Stimulated activated CD8-positive, alpha-beta memory T cell treated with anti-CD3 and anti-CD28 coated beads, Interleukin-7, amount 100 ng/mL, for 1 hour (primary cell): ENCODE results near the gene CCT5.

ENCODE experiments used
- DNase-seq, 2 donors: peaks; one replicate each; pipeline ENCODE4 v3.0.0-alpha.2; 2020; ENCODE audit warnings: low read depth in 2 of 2

The CCT5 gene

DNA sequence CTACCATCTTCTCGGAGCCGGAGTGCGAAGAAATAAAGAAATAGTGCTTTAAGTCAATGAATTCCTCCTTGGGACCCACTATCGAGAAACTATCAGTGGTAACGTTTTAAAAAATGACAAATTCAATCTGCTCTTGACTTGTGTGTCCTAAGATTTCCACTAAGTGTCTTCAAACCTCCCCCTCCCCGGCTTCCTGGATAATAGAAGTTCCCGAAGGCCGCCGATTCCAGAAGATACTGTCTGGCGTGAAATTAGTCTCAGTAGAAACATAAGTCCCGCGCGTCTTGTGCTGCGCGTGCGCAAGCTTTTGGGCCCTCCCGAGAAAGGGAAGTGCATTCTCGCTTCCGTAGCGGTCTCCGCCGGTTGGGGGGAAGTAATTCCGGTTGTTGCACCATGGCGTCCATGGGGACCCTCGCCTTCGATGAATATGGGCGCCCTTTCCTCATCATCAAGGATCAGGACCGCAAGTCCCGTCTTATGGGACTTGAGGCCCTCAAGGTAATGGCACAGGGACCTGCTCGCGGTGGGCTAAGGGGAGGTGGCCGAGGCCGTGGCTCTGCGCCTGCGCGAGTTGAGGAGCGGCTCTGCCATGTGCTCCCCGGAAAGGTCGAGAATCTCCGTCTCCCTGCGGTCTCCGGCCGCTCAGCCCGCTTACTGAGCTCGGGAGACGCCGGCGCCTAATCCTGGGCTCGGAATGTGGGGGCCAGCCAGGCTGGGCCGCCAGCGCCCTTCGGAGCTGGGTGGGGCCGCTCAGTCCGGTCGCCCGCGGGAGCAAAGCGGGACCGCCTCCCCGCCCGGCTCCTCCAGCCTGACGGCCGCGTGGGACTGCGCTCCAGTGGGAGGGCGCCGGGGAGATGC, at the start of gene CCT5:
CCT5 (plus strand) TSS at position 333 of the 858 bp plus-strand sequence; CDS start at position 394, 61 bp downstream.
- peak; percentile 75 to 78 for DNase-seq

DNA sequence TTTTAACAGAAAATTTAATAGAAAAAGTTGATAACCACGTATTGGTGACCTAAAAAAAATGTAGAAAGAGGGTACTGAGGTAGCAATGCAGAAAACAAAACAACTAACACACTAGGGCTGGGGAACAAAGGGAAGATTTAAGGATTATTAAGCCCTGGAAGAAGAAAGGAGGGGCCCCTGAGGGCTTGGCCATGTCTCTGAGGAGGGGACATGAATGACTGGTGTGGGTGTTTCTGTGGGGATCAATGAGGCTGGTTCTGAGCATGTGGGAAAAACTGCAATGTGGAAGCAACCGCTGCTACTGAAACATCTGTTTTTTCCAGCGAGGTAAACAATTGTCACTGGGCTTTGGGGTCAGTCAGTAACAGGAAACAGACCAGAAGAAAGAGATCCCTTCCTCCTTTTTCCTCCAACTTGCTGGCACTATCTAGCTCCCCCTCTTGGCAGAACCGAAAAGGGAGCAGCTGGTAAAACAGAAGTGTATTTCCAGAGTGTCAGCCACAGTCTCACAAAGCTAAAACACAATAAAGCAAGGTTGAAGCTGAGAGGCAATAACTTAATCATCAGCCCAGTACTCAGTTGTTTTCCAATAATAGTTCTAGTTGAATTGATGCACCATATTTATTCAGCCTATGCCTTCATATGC, 48.7 kb upstream of the CCT5 start:
- DNase-seq: no peak

DNA sequence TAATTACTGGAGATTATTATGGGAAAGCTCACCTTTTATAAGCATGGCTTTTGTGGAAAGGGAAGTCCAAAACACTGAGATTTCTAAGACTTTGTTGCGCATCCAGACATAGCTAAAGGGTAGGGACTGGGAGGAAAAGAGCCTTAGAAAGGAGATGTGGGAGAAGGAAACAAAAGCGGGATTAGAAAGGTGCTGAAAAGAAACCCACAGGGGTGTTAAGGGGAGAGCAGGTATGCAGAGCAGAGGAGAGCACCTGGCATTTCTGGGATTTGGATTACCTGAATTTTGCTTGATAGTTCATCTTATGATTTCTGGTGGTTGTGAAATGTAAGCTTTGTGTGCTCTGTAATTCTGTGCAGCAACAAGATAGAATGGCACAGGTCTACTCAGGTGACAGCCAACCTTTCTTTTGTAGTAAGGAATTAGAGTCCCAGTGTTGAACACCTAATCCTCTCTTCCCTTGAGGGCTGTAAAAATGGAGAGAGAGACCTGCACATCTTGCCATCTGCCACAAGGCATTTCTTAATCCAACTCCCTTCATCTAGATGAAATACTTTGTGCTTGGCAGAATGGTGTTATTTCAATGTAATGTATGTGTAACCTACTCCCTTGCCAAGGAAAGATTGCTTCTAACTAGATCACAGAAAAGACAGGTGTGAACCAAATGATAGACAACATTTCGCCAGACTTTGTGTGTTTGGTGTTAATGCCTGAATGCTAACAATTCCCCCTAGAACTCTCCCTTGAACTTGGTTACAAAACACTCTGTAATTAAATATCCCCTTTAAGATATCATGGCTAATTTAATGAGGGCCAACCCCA, 47.8 kb upstream of the CCT5 start:
- no peak for DNase-seq

DNA sequence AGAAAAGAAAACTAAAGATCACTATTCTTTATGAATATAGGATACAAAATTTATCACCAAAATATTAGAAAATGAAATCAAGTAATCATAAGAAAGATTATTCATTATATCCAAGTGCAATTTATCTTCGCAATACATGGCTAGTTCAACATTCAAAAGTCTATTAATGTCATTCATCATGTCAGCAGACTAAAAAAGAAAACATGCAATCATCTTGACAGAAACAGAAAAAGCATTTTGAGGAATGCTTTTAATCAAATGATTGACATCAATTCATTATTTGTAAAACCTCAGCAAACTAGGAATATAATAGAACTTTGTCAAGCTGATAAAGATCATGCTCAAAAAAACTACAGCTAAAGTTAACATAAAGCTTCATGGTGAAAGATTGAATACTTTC, 41.1 kb upstream of the CCT5 start:
- no peak for DNase-seq

DNA sequence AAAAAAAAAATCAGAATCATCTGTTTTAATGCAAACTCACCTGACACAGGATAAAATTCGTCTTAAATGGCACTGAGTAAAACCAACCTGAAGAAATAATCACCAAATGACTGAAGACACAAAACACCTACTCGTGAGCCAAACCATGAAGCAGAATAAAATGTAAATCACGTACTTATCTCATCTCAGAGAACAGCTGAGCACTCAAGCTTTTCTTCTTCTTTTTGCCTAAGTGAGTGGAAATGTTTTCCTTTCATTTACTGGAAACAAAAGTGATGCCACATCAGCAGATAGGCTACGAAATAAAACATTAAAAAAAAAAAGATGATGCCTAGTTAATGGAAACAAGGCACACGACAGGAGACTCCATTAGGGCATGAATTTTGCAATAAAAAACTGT, 36.8 kb upstream of the CCT5 start:
- no peak for DNase-seq

DNA sequence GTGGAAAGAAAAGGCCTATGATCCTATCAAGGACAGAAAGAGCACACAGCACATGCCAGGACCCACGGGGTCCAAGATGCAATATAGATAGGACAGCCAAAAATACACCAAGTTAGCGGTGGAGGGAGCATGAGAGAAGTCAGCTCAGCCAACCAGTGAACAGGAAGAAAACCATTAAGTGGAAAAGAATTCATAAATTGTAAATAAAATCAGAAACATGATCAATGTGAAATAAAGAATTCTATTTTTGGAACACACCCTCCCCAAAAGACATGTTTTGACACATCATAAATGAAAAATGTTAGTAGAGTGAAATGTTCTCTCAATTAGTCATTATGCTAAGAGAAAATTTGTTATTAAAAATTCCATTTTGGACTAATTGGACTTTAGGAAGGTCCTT, 36.0 kb upstream of the CCT5 start:
- DNase-seq: no peak

DNA sequence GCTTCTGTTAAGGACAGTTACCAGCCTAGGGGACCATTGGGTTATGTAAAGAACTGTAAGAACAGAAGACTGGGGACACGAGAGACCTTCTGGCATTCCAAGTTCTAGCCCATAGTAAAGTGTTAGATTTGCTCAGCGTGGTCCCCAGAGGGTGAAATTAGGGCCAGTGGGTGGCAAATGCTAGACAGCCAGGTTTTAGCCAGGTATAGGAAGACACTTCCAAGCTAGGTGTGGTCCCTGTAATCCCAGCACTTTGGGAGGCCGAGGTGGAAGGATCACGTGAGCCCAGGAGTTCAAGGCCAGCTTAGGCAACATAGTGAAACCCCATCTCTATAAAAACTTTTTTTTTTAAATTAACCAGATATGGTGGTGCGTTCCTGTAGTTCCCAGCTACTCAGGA, 34.7 kb upstream of the CCT5 start:
- DNase-seq: no peak

DNA sequence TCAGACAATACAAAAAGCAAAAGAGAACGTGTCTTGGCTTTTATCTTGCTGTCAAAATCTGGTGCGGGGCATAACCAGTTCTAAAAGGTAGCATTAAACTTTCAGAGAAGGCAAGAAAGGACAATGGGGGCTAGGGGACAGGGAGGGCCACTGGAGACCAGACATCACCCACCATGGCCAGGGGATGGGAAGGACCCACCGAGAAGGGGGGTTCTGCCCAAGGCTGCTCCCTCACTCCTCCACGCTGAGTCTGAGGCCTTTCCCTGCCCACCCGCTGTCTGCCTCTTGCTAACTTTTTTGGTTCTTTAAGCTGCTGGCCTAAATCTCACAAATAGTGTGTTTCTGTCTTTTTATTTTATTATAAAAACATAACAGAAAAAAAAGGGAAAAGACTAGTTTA, 34.0 kb upstream of the CCT5 start:
- DNase-seq: no peak

DNA sequence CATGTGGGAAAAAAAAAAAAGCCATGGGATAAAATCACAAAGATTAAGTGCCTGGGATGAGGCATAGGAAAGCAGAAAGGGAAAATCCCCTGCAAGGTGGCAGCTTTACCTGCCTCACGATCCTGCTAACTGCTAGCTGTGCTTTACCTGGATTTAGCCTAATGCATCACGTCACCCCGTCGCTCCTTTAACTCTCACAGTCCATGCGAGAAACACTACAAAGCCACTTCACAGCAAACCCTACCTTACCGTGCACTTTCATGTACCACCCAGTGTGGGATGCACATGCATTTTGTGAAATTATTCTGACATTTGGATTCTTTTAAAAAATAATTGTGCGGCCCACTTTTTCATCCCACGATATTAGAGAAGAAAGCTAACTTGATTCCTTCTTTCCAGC, 31.4 kb upstream of the CCT5 start:
- no peak for DNase-seq

DNA sequence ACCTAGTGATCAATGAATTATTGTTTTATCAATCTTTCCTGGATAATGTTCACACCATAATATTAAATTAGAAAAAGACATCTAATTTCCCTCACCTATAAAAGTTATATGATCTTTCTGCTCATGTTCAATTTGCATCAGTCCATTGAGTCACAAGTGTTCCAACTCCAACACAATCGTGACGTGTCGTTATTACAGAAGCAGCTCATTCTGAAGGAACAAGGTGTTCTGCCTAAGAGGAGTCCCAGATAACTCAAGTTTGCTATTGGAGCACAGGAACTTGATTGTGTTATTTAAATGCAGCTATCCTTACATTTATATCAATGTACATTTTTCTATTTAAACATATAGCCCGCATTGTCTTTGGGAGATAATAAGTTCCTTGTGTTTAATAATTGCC, 31.0 kb upstream of the CCT5 start:
- DNase-seq: no peak

DNA sequence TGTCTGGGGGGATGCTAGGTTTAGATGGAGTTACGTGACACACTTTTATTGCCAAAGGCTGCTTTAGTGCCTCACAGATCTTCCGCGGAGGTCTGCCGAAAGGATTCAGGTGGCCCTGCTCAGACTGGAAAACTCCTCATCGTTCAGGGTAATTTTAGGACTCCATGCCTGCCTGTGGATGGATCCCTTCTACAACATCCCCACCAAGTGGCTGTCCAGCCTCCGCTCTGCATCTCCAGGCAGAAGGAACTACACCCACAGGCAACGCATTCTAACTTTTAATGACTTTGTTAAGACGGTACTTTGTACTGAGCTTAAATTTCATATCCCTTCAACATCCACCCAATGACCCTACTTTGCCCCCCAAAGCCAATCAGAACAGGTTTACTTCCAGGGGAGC, 29.8 kb upstream of the CCT5 start:
- DNase-seq: no peak

DNA sequence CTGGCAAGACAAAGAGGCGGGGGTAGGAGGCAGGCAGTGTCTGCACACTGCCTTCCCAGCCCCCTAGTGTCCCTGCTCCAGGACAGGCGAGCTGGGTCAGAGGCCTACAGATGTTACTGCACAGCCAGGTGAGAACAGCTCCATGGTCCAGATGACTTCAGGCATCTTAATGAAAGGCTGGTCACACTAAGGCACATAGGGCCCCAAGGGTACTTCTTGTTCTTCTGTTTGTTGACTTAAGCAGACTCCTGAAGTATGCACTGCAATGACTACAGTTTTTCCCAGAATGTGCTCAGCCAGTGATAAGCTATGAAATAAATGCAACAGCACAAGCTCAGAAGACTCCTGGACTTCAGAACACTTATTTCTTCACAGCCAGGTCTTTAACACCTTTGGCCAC, 27.8 kb upstream of the CCT5 start:
- no peak for DNase-seq

DNA sequence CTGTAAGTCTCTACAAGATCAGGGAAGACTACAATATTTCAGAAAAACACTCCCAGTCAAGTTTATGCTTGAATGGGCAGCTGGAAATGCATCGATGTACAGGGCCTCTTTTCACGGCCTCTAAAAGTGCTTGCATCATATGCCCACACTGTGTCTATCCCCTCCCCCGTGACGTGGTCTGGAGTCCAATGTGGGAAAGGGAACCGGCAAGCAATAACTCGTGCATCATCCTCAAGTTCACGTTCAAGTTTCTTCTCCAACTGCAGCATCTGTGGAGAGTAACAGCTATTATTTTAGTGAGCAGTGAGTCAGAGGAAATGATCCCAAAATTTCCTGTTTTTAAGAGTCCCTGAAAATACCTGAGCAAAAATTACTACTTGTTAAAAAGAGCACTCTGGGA, 22.7 kb upstream of the CCT5 start:
- no peak for DNase-seq

DNA sequence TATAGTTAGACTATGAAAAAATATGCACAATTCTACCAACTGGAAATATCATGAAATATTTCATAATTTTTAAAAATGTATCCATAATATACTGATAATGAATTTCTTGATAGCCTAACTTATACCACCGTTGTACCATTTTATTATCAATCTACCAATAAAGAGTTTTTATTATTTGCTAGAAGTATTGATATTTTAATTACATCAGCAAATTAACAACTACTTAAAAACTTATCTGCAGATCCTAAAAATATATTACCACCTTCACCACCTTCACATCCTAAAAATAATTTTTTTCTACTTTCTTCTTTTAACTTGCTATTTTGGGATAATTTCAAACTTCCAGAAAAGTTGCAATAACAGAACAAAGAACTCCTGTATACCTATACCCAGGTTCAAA, 21.8 kb upstream of the CCT5 start:
- no peak for DNase-seq

DNA sequence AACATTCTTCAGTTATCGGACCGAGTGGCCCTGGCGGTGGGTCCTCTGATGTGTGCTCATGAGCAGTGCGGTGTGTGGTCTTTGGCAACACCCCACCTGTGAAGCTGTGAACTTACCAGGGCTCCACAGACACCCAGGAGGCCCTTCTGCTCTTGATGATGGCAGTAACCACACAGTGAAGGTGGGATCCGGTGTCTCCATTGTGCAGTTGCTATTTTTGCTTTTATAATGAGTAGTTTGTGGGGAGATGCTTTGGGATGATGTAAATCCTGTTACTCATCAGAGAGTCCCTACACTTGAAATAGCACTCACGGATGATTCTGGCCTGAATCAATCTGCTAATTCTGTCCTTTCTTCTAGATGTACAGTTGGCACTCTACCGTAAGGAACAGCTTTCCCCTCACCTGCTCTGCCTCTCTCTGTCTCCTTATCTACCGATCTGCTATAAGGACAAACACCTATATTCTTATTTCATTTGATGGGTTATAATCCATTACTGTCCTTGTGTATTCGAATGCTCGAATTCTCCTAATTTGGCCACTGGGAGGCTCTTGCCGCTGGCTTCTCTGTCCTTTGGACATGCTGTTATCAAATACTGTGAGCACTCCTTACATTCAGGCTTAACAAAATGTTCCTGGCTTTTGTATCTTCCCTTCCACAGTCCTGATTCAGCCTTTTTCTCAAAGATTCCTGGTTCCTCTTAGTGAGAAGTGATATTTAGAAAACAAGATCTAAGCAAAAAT, 20.6 kb upstream of the CCT5 start:
- no peak for DNase-seq

DNA sequence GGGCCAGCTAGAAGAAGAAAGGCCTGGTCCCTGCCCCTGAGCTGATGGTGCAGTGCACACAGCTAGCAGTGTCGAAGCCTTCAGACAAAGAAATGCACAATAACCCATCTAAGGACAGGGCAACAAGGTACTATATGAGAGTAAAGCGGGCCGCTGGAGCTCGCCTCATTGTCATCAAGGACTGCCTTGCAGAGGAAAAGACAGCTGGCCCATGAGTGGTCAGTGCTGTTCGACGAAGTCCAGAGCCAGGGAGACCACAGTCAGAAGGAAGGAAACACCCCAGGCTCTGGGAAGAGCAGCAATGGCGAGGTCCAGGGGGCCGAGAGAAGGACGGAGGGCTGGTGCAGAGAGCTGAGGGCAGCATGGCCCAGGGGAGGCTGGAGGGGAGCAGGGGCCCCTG, 17.7 kb upstream of the CCT5 start:
- DNase-seq: no peak

DNA sequence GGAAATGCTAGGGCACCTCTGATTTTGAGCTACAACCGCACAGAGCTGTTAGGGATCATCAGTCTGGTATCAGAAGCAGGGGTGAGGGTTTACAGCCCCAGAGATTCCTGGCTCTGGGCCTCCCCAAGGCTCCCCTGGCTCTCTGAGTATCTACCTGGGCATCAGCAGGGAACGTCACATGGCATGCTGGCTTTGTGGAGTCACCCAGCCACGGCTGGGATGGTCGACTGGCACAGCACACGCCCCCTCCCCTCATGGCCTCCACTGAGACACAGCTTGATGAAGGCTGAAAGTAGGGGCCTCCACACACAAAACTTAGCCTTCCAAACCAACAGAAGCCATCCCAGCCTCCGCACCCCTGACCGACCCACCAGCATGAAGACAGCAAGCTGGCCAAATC, 17.1 kb upstream of the CCT5 start:
- DNase-seq: no peak

DNA sequence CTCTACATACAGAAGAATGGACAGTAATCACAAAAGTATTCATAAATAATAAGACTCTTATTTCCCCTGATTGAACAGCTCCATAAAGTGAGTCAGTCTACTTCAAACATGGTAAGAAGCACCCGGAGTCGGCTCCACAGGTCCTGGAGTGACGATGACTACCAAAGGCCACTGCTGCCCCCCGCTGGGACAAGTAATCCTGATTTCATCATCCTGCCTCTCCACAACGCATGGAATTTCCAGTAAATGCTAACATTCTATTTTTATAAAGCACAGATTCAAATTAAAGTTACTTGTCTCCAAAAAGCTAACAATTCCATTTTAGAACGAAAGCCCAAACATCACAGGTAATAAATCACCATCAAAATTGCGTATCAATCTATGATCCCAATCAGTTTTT, 16.6 kb upstream of the CCT5 start:
- DNase-seq: no peak

DNA sequence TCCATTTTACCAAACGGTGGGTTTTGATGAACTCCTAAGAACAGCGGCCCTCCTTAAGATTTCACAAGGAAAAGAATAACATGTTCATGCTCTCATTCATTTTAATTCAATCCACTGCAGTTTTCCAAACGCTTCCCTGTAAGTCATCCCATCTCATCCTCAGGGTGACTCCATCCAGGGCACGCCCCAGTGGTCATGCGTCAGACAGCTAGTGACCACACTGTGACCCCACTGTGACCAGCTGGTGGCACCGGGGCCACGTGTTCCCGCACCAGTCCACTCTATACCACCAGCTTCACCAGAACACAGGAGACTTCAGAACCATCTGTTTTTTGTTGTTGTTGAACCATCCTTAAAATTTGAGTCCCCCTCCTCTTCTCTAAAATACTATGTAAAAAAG, 14.7 kb upstream of the CCT5 start:
- DNase-seq: no peak

DNA sequence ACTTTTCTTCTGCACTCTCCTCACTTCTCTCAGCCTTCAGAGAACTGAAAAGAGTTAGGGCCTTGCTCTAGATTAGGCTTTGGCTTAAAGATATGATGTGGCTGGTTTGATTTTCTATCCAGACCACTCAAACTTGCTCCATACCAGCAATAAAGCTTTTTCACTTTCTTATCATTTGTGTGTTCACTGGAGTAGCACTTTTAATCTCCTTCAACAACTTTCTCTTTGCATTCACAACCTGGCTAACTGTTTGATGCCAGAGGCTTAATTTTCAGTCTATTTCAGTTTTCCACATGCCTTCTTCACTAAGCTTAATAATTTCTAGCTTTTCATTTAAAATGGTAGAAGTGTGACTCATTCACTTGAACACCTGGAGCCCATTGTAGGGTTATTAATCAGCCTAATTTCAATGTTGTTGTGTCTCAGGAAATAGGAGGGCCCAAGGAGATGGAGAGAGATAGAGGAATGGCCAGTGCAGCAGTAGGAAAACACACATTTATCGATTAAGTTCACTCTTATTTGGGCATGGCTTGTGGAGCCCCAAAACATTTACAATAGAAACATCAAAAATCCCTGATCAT, 6.3 kb upstream of the CCT5 start:
- no peak for DNase-seq

DNA sequence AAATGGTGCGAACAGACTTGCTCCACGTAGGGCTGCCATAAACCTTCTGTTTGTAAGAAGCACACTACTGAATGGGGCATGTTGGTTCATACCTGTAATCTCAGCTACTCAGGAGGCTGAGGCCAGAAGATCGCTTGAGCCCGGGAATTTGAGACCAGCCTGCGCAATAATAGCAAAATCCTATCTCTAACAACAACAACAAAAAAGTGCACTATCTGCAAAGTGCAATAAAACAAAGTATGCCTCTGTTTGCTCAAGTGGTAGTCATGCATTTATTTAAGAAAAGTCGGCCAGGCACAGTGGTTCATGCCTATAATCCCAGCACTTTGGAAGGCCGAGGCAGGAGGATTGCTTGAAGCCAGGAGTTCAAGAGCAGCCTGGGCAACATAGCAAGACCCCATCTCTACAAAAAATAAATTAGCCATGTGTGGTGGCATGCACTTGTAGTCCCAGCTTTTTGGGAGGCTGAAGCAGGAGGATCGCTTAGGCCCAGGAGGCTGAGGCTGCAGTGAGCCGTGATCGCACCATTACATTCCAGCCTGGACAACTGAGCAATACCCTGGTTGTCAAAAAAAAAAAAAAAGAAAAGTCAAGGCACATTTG, 5.6 kb upstream of the CCT5 start:
- no peak for DNase-seq
